ENCODE measurements around the gene CST9. TPM values are rescaled to one million over a fixed set of nuclear protein-coding genes. Genes with fewer than 3 reads are reported as not detected.

The CST9 gene
- total and polyA plus RNA-seq, 9 of the 15 experiments (the other 6 are each of a cell fraction or from before 2014, with no cell fraction given), result not detected

GRCh38 chr20:23631226-23631822 is 25.6 kb upstream of the CST9 start (continued):
- TF ChIP-seq ZNF586 (CRISPR knock-in tag; conservative IDR thresholded peaks at IDR 0.05) (no peak), RBM22 (IDR thresholded peaks at IDR 0.05; ENCODE audit: low read depth, low read length, poor library complexity, severe bottlenecking) (no peak), TSC22D4 (tag; IDR thresholded peaks at IDR 0.05) (no peak), ELK1 (CRISPR knock-in tag; IDR thresholded peaks at IDR 0.05) (no peak)

GRCh38 chr20:23630392-23630849 is 24.7 kb upstream of the CST9 start:
- ATAC-seq (no peak), DNase-seq (ENCODE audit: extremely low read depth in 1 of 4, low spot score in 3 of 4) (no peak), FAIRE-seq (no peak)
- BruUV-seq (replicated peaks), result no TSS peak
- Histone ChIP-seq H3K9me1 (ENCODE audit: control insufficient read depth, insufficient read depth, low read length) (no peaks in the 10 kb centered on the region), H3K4me1 (replicated peaks in 1 of 2; ENCODE audit: control insufficient read depth in 2 of 2, insufficient read depth in 2 of 2, low read length in 2 of 2) (peaks cover 2 to 17% of the 10 kb centered on the region in 2 experiments; a peak in 3 of 5 replicates), H3K79me2 (ENCODE audit: control insufficient read depth, insufficient read depth, low read length) (no peaks in the 10 kb centered on the region), H3K4me2 (ENCODE audit: insufficient read depth, low read length) (no peak overlapping the region), H3K4me3 (no peak overlapping the region), H3K27ac (ENCODE audit: extremely low read depth, low read depth, low read length) (no peak overlapping the region), H3K9me3 (replicated peaks; ENCODE audit: control insufficient read depth, insufficient read depth, low read depth, low read length) (no peaks in the 10 kb centered on the region), H4K20me1 (replicated peaks; ENCODE audit: control insufficient read depth, insufficient read depth, low read length) (no peaks in the 10 kb centered on the region), H3K9ac (ENCODE audit: insufficient read depth in 1 of 2, low read depth in 2 of 2, low read length in 2 of 2) (no peak overlapping the region), H3K27me3 (ENCODE audit: control insufficient read depth in 2 of 2, insufficient read depth in 2 of 2, low read length in 2 of 2) (no peaks in the 10 kb centered on the region), H2AFZ (ENCODE audit: low read depth, low read length) (no peak overlapping the region), H3K36me3 (ENCODE audit: control insufficient read depth, insufficient read depth, low read length) (peaks cover 18% of the 10 kb centered on the region; the same call in 1 of the 3 replicates)
- intact Hi-C loops (cut with micrococcal nuclease) (no loop called here), in situ Hi-C loops (cut with MboI) (no loop called here)
- 73% methylated on average over 4 of the region's 4 CpGs for WGBS (ENCODE audit: insufficient coverage, low coverage, missing lambda C conversion rate)
- ChIA-PET CTCF (ENCODE audit: low intra/inter-chr PET ratio) (no interaction called here), POLR2A (no interaction called here)
- TF ChIP-seq PTBP1 (IDR thresholded peaks at IDR 0.05; ENCODE audit: low read depth, low read length) (no peak), ZNF436 (CRISPR knock-in tag; IDR thresholded peaks at IDR 0.05) (no peak), ETS2 (tag; IDR thresholded peaks at IDR 0.05; ENCODE audit: borderline replicate concordance, poor library complexity, severe bottlenecking) (no peak), EP400 (IDR thresholded peaks at IDR 0.05) (no peak), L3MBTL2 (IDR thresholded peaks at IDR 0.05) (no peak), POLR2B (IDR thresholded peaks at IDR 0.05; ENCODE audit: low read depth, partially characterized antibody) (no peak), ZBTB26 (CRISPR knock-in tag; IDR thresholded peaks at IDR 0.05) (no peak), RFX7 (CRISPR knock-in tag; IDR thresholded peaks at IDR 0.05) (no peak), DEAF1 (CRISPR knock-in tag; IDR thresholded peaks at IDR 0.05) (no peak), SMAD3 (CRISPR knock-in tag; conservative IDR thresholded peaks at IDR 0.05) (no peak), ZSCAN29 (IDR thresholded peaks at IDR 0.05) (no peak), PREB (CRISPR knock-in tag; IDR thresholded peaks at IDR 0.05) (no peak), ZNF57 (CRISPR knock-in tag; IDR thresholded peaks at IDR 0.05) (no peak), FIP1L1 (IDR thresholded peaks at IDR 0.05; ENCODE audit: low read depth, low read length, poor library complexity, severe bottlenecking) (no peak)
